H1 (cell line): ENCODE data around the gene TSPEAR. TPM values are rescaled to one million over a fixed set of nuclear protein-coding genes. Genes with fewer than 3 reads are reported as not detected.

ENCODE experiments used
- CTCF ChIA-PET: fragments of 300-600 bp; sonication (Branson Sonifier 250); formaldehyde crosslinking; loops from one replicate; lab custom pipeline; 2021; ENCODE audit not compliant: partially characterized antibody; lab: Charles Lee
- POLR2A ChIA-PET: fragments of 300-600 bp; sonication (Branson Sonifier 250); formaldehyde crosslinking; loops from one replicate; lab custom pipeline; 2021; ENCODE audit warnings: inconsistent platforms; ENCODE audit not compliant: partially characterized antibody; lab: Charles Lee
- DNase-seq, 2 experiments: peaks; one replicate each; pipeline versions ENCODE4 v3.0.0 to v3.0.0-alpha.2; 2010 to 2022; ENCODE audit warnings: low spot score in 2 of 2, low read depth in 1 of 2, mixed read lengths in 1 of 2
- FAIRE-seq: peaks from 2 replicates; lab custom pipeline; 2011; peaks lifted over from hg19 to GRCh38; lab: Jason Lieb, UNC
- H2AFZ ChIP-seq: 2 replicates; pipeline ENCODE4 v1.8.1; 2012; ENCODE audit warnings: low read length, inconsistent platforms
- H2AK5ac ChIP-seq: 2 replicates; pipeline ENCODE4 v1.6.1; 2013; ENCODE audit warnings: low read depth, low read length
- H2BK120ac ChIP-seq: replicated peaks from 2 replicates; pipeline ENCODE3; 2013; ENCODE audit warnings: low read depth, low read length, inconsistent platforms
- H2BK12ac ChIP-seq: 2 replicates; pipeline ENCODE4 v1.6.1; 2013; ENCODE audit warnings: low read depth, low read length
- H2BK15ac ChIP-seq: 2 replicates; pipeline ENCODE4 v1.6.1; 2013; ENCODE audit warnings: low read length
- H2BK20ac ChIP-seq: 2 replicates; pipeline ENCODE4 v1.6.1; 2013; ENCODE audit warnings: low read length
- H2BK5ac ChIP-seq: 2 replicates; pipeline ENCODE4 v1.6.1; 2013; ENCODE audit warnings: low read depth, low read length
- H3K14ac ChIP-seq: 2 replicates; pipeline ENCODE4 v1.6.1; 2013; ENCODE audit warnings: inconsistent platforms; ENCODE audit not compliant: insufficient read length
- H3K18ac ChIP-seq: 2 replicates; pipeline ENCODE4 v1.6.1; 2013; ENCODE audit warnings: low read length; ENCODE audit errors: extremely low read depth
- H3K23ac ChIP-seq: 2 replicates; pipeline ENCODE4 v1.6.1; 2013; ENCODE audit warnings: inconsistent platforms; ENCODE audit not compliant: insufficient read length
- H3K23me2 ChIP-seq: 2 replicates; pipeline ENCODE4 v1.6.1; 2013; ENCODE audit warnings: low read depth, low read length
- H3K27ac ChIP-seq: 2 replicates; pipeline ENCODE4 v1.6.1; 2011; ENCODE audit warnings: low read depth, low read length, inconsistent platforms
- H3K27me3 ChIP-seq, 4 experiments: replicated peaks in 1 of 4; 1 replicate in 1 of 4; 2 replicates in 3 of 4; pipeline versions ENCODE4 v1.6.1 to v1.8.1; 2011 to 2013; ENCODE audit warnings: low read length in 3 of 4, mild to moderate bottlenecking in 3 of 4, inconsistent platforms in 2 of 4, mixed read lengths in 2 of 4, moderate library complexity in 1 of 4; ENCODE audit not compliant: control insufficient read depth in 3 of 4, insufficient read depth in 3 of 4; ENCODE audit errors: extremely low read depth in 1 of 4
- H3K36me3 ChIP-seq, 4 experiments: 2 replicates each; pipeline versions ENCODE4 v1.6.1 to v1.8.1; 2011 to 2013; ENCODE audit warnings: mild to moderate bottlenecking in 4 of 4, low read length in 3 of 4, moderate library complexity in 2 of 4, control low read depth in 1 of 4, inconsistent platforms in 1 of 4; ENCODE audit not compliant: insufficient read depth in 4 of 4, control insufficient read depth in 2 of 4
- H3K4ac ChIP-seq: replicated peaks from 2 replicates; pipeline ENCODE3; 2013; ENCODE audit warnings: low read length, low read depth, mixed read lengths, inconsistent platforms; ENCODE audit not compliant: insufficient read length
- H3K4me1 ChIP-seq, 4 experiments: replicated peaks in 1 of 4; 1 replicate in 1 of 4; 2 replicates in 3 of 4; pipeline versions ENCODE4 v1.6.1 to v1.8.1; 2011 to 2013; ENCODE audit warnings: low read length in 3 of 4, inconsistent platforms in 2 of 4, mixed read lengths in 1 of 4; ENCODE audit not compliant: insufficient read depth in 4 of 4, control insufficient read depth in 3 of 4
- H3K4me2 ChIP-seq, 2 experiments: 2 replicates each; pipeline versions ENCODE4 v1.6.1 to v1.8.1; 2011 to 2013; ENCODE audit warnings: low read depth in 2 of 2, low read length in 2 of 2, control low read depth in 1 of 2, inconsistent platforms in 1 of 2, mild to moderate bottlenecking in 1 of 2; ENCODE audit not compliant: insufficient read depth in 1 of 2
- H3K4me3 ChIP-seq, 4 experiments: fragments of 200-600, 300-600 bp in 1 of 4; sonication (generic), shearing (Covaris generic), sonication (Bioruptor Twin) in 1 of 4; 2 replicates each; pipeline versions ENCODE4 v1.5.1 to v1.8.1; 2011 to 2016; ENCODE audit warnings: low read length in 4 of 4, low read depth in 3 of 4, control low read depth in 2 of 4, inconsistent platforms in 2 of 4, mild to moderate bottlenecking in 2 of 4, mixed read lengths in 1 of 4, moderate library complexity in 1 of 4; ENCODE audit not compliant: insufficient read depth in 2 of 4; ENCODE audit errors: extremely low read depth in 1 of 4
- H3K56ac ChIP-seq: replicated peaks from 2 replicates; pipeline ENCODE3; 2013; ENCODE audit warnings: low read depth, mild to moderate bottlenecking, mixed read lengths, low read length, inconsistent platforms; ENCODE audit not compliant: insufficient read length
- H3K79me1 ChIP-seq: 2 replicates; pipeline ENCODE4 v1.6.1; 2013; ENCODE audit warnings: low read depth, low read length, control low read depth
- H3K79me2 ChIP-seq, 2 experiments: 2 replicates each; pipeline versions ENCODE4 v1.6.1 to v1.8.1; 2012 to 2013; ENCODE audit warnings: low read length in 2 of 2, mild to moderate bottlenecking in 2 of 2, inconsistent platforms in 1 of 2; ENCODE audit not compliant: insufficient read depth in 2 of 2, control insufficient read depth in 1 of 2
- H3K9ac ChIP-seq, 4 experiments: replicated peaks in 1 of 4; 1 replicate in 1 of 4; 2 replicates in 3 of 4; pipeline versions ENCODE4 v1.6.1 to v1.8.1; 2011 to 2013; ENCODE audit warnings: low read depth in 3 of 4, low read length in 3 of 4, control low read depth in 2 of 4, mild to moderate bottlenecking in 2 of 4, moderate library complexity in 2 of 4, inconsistent platforms in 1 of 4; ENCODE audit errors: extremely low read depth in 1 of 4
- H3K9me3 ChIP-seq, 2 experiments: 2 replicates each; pipeline versions ENCODE4 v1.6.1 to v1.8.1; 2012 to 2013; ENCODE audit warnings: mild to moderate bottlenecking in 2 of 2, moderate library complexity in 2 of 2, control low read depth in 1 of 2, inconsistent platforms in 1 of 2, low read depth in 1 of 2, low read length in 1 of 2, mixed read lengths in 1 of 2; ENCODE audit not compliant: insufficient read depth in 2 of 2
- H4K20me1 ChIP-seq, 2 experiments: replicated peaks in 1 of 2; 2 replicates each; pipeline versions ENCODE3 to v1.8.1; 2011 to 2013; ENCODE audit warnings: inconsistent platforms in 2 of 2, low read length in 2 of 2, mild to moderate bottlenecking in 1 of 2; ENCODE audit not compliant: insufficient read depth in 2 of 2, control insufficient read depth in 1 of 2
- H4K5ac ChIP-seq: 2 replicates; pipeline ENCODE4 v1.6.1; 2013; ENCODE audit warnings: low read length, low read depth, mixed read lengths, inconsistent platforms; ENCODE audit not compliant: insufficient read length
- H4K8ac ChIP-seq: 2 replicates; pipeline ENCODE4 v1.8.0; 2013; ENCODE audit warnings: mild to moderate bottlenecking, moderate library complexity, low read length, inconsistent platforms; ENCODE audit not compliant: insufficient read depth; ENCODE audit errors: extremely low read depth
- H4K91ac ChIP-seq: replicated peaks from 2 replicates; pipeline ENCODE3; 2013; ENCODE audit warnings: low read length, mixed read lengths, inconsistent platforms; ENCODE audit not compliant: insufficient read length
- GTF2F1 ChIP-seq: IDR thresholded peaks from 2 replicates; pipeline ENCODE4 v1.6.1; 2012; ENCODE audit warnings: low read depth, low read length, improper control_type of control experiment, borderline replicate concordance
- SP1 ChIP-seq: IDR thresholded peaks from 2 replicates; pipeline ENCODE4 v1.6.1; 2011; ENCODE audit warnings: low read depth, low read length
- SRF ChIP-seq: IDR thresholded peaks from 2 replicates; pipeline ENCODE4 v1.6.1; 2011; ENCODE audit warnings: mild to moderate bottlenecking, low read depth, low read length, moderate library complexity
- SUZ12 ChIP-seq: fragments of 200-600 bp; sonication (generic); IDR thresholded peaks from 2 replicates; pipeline ENCODE4 v1.6.1; 2012; ENCODE audit warnings: mild to moderate bottlenecking, inconsistent platforms, low read length, moderate library complexity, mixed read lengths
- TCF12 ChIP-seq: IDR thresholded peaks from 2 replicates; pipeline ENCODE4 v1.6.1; 2011; ENCODE audit warnings: low read depth, mild to moderate bottlenecking, low read length
- WGBS, 2 experiments: shearing (Covaris generic) in 1 of 2; methylation state at CpG; one replicate each; pipeline versions ENCODE4 v1.1.6 to v1.1.7; 2013 to 2015; ENCODE audit warnings: low lambda C conversion rate in 2 of 2, mixed read lengths in 2 of 2, inconsistent platforms in 1 of 2, low coverage in 1 of 2, missing lambda C conversion rate in 1 of 2; ENCODE audit not compliant: insufficient replicate concordance in 2 of 2, insufficient coverage in 1 of 2, insufficient read length in 1 of 2; ENCODE audit errors: extremely low coverage in 1 of 2, missing lambda C conversion rate in 1 of 2; 5-methylcytosine and 5-hydroxymethylcytosine counted together
- polyA plus RNA-seq, 7 experiments: library from polyadenylated mRNA; depleted of rRNA in 3 of 7; stranded (reverse) in 5 of 7; unstranded in 2 of 7; fragments of >200 nt in 5 of 7; fragments of 200-250 nt in 2 of 7; gene quantifications; 1 replicate in 5 of 7; 2 replicates in 1 of 7; 4 replicates in 1 of 7; pipeline versions ENCODE4 v1.2.1 to v1.2.3, GENCODE V29; 2011 to 2013; ENCODE audit warnings: missing spikeins in 2 of 7, mixed read lengths in 2 of 7
- total RNA-seq: library from RNA; stranded (reverse); fragmentation: NEBNext Ultra II Directional; extraction: Animal tissue kit (Norgen Biotek cat#: 25700); gene quantifications from 2 replicates; pipeline ENCODE4 v1.2.1, GENCODE V29; 2021

Gene TSPEAR
- total and polyA plus RNA-seq, 2 of the 8 experiments (the other 6 are each of a cell fraction or from before 2014, with no cell fraction given) = 0.58 to 0.89 TPM

GRCh38 chr21:44508711-44509445 is 202.5 kb downstream of the TSPEAR start:
- Histone ChIP-seq H3K36me3 (peaks cover 0 to 8% (median 8%) of the 10 kb centered on the region in 4 experiments; a peak in 4 of 8 replicates), H4K8ac (no peak overlapping the region), H2BK20ac (no peak overlapping the region), H3K9me3 (no peaks in the 10 kb centered on the region), H4K20me1 (peaks cover 3 to 6% of the 10 kb centered on the region in 2 experiments), H2BK5ac (no peak overlapping the region), H3K9ac (no peak overlapping the region), H2AFZ (no peak overlapping the region), H3K4me2 (no peak overlapping the region), H3K27ac (no peak overlapping the region), H3K4me1 (no peaks in the 10 kb centered on the region; a peak in 3 of 7 replicates), H3K56ac (no peak overlapping the region), H3K23ac (no peak overlapping the region), H3K23me2 (0 out of 2 replicates have a peak, but pooled peaks cover 2% of the 10 kb centered on the region), H3K4ac (no peak overlapping the region), H2BK12ac (no peak overlapping the region), H3K14ac (no peak overlapping the region), H4K5ac (no peak overlapping the region), H2AK5ac (no peak overlapping the region), H2BK15ac (no peak overlapping the region), H3K79me2 (no peaks in the 10 kb centered on the region), H3K27me3 (no peaks in the 10 kb centered on the region), H4K91ac (no peak overlapping the region), H2BK120ac (no peak overlapping the region), H3K79me1 (no peaks in the 10 kb centered on the region), H3K18ac (no peak overlapping the region), H3K4me3 (no peak overlapping the region)
- ChIA-PET CTCF (interaction anchor here (1.0 to 1.1 kb wide), 2 partner anchors 20 to 40 kb away, joined by 3 read pairs; no protein-coding TSS in a partner anchor), POLR2A (interaction anchor here (1.1 to 1.7 kb wide), 2 partner anchors 16 to 71 kb away, joined by 3 to 4 read pairs; no protein-coding TSS in a partner anchor)
- no peak for DNase-seq
- TF ChIP-seq GTF2F1 (no peak), SRF (no peak), SUZ12 (no peak), SP1 (no peak), TCF12 (no peak)
- WGBS, 2 experiments = 91% methylated on average over 29 of the region's 30 CpGs; no CpG with 5 or more reads in 1 of the 2 experiments
- FAIRE-seq = no peak
